D721Med (cell line): Measurements from ENCODE around the gene NOL12.

Source experiments
- DNase-seq: peaks from one replicate; pipeline ENCODE4 v3.0.0; 2011; ENCODE audit warnings: low spot score; ENCODE audit not compliant: insufficient read length
- FAIRE-seq: peaks from 2 replicates; lab custom pipeline; 2011; peaks lifted over from hg19 to GRCh38; lab: Jason Lieb, UNC
- TF ChIP-seq, protein P1 (sequence below): IDR thresholded peaks from 2 replicates; pipeline ENCODE4 v1.5.1; 2012; ENCODE audit warnings: mild to moderate bottlenecking, control low read depth; ENCODE audit not compliant: insufficient read depth; ENCODE audit errors: missing control alignments

NOL12 gene, protein sequence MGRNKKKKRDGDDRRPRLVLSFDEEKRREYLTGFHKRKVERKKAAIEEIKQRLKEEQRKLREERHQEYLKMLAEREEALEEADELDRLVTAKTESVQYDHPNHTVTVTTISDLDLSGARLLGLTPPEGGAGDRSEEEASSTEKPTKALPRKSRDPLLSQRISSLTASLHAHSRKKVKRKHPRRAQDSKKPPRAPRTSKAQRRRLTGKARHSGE

DNA sequence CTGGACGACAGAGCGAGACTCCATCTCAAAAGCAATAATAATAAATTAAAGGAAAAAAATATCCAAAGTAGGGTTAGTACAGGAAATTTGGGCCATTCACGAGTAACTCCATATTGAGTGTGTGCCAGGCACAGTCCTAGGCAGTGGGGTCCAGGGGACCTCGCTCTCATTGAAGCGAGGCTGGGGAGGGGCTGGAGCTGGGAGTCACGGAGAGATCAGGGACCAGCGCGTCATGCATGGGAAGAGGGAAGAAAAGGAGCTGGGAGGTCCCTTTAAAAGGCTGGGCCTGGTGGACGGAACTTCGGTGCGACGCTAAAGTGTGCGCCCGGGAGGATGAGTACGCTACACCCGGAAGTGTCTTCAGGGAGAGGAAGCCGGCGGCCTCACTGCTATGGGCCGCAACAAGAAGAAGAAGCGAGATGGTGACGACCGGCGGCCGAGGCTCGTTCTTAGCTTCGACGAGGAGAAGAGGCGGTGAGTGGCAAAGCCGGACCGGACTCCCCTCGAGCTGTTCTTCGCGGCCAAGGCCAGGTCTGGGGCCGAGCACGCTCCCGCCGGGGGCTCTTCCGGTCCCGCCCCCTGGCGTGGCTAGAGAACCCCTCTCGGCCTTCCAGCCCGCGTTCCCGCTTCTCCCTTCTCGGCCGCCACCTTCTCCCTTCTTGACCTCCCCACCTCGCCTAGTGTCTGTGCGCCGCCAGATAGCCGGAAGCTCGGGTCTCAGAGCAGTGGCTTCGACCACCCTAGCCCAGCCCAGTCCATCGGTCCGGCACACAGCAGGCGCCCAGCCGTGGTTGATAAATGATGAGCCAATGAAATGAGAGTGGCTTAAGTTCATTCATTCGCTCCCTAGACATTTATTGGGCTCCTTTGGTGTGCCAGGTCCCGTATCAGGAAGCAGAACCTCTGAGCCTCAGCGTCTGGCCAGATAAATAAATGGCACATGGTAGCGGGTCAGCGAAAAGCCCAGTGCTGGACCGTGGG is at the start of gene NOL12:
Gene NOL12 (plus strand): TSS at position 342 of the 981 bp plus-strand sequence. CDS start 50 bp downstream, at position 392.
- FAIRE-seq (no peak), DNase-seq (peak; percentile 53)
- TF ChIP-seq, protein P1, sequence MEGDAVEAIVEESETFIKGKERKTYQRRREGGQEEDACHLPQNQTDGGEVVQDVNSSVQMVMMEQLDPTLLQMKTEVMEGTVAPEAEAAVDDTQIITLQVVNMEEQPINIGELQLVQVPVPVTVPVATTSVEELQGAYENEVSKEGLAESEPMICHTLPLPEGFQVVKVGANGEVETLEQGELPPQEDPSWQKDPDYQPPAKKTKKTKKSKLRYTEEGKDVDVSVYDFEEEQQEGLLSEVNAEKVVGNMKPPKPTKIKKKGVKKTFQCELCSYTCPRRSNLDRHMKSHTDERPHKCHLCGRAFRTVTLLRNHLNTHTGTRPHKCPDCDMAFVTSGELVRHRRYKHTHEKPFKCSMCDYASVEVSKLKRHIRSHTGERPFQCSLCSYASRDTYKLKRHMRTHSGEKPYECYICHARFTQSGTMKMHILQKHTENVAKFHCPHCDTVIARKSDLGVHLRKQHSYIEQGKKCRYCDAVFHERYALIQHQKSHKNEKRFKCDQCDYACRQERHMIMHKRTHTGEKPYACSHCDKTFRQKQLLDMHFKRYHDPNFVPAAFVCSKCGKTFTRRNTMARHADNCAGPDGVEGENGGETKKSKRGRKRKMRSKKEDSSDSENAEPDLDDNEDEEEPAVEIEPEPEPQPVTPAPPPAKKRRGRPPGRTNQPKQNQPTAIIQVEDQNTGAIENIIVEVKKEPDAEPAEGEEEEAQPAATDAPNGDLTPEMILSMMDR: no peak

DNA sequence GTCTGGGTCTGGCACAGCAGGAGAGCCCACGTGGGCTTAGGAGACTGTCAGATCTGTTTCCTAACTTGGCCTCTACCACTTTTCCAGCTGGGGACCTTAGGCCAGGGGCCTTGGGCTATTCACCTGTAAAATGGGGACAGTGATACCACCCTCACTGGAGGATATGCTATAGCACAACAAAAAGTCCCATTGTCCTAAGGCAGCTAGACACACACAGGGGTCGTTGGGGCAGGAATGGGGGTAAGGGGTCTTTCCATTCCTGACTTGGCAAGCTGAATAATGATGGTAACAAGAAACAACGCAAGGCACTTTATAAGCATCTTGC is 49.2 kb upstream of the NOL12 start:
- TF ChIP-seq, protein P1: no peak
- no peak for FAIRE-seq
- no peak for DNase-seq

DNA sequence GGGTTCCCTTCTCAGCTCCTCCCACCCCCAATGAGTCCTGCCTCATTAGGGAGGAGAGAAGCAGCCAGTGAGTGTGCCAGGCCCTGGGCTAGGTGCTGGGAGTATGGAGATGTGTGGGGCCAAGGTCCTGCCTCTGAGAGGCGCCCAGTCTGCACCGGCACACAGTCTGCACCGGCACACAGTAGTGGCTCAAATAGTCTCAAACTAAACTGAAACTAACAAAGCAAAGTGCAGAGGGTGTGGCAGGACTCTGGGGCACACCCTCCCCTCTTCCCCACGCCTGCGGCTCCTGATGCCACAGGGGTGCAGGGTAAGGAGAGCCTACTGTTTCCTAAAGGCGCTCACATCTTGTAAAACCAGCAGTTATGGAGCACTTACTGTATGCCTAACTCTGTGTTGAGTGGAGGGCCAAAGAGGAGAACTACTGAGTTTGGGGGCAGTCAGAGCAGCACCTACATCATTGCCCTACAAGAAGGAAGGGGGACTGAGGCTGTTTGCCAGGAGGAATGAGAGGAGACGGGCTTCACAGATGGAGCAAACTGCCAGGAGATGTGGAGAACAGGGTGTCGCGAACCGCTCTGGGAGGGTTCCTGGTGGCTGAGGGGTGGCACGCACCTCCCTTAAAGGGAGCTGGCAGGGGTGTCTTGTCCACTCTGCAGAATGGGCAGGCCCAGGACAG is 47.6 kb upstream of the NOL12 start:
- no peak for DNase-seq
- no peak for FAIRE-seq
- TF ChIP-seq, protein P1: no peak

DNA sequence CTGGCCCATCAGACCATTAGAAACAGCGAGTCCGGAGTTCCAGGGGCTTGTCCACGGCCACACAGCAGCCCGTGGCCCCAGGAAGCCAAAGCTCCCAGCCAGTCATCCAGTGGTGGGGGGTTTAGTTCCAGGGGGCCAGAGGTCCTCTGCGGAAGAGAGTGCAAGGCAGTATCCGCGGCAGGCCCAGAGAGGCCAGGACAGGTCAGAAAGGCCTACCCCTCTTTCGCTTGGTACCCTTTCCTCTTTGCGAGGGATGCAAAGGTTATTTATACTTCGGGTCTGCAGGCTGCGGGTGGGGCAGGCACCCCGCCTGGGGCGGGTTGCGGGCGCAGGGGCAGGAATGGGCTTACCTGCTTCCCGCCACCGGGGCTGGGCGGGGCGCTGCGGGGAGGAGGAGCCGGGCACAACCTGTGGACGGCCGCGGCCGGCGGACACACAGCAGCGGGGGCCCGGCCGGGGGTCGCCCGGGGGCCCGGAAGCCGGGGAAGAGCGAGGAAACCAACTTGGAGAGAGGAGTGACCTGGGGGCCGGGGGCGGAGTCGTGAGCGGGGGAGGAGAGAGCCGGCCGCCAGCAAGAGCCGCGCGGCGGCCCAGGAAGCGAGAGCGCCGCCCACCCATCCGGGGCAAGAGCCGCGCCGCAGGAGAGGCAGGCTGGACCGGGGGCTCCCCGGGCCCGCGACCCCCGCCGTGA is 46.9 kb upstream of the NOL12 start, which contains the start of gene SH3BP1:
Gene SH3BP1 (plus strand): TSS at position 600 of the 691 bp plus-strand sequence. CDS start 119 bp downstream, outside the sequence.
- TF ChIP-seq, protein P1: no peak
- FAIRE-seq: no peak

DNA sequence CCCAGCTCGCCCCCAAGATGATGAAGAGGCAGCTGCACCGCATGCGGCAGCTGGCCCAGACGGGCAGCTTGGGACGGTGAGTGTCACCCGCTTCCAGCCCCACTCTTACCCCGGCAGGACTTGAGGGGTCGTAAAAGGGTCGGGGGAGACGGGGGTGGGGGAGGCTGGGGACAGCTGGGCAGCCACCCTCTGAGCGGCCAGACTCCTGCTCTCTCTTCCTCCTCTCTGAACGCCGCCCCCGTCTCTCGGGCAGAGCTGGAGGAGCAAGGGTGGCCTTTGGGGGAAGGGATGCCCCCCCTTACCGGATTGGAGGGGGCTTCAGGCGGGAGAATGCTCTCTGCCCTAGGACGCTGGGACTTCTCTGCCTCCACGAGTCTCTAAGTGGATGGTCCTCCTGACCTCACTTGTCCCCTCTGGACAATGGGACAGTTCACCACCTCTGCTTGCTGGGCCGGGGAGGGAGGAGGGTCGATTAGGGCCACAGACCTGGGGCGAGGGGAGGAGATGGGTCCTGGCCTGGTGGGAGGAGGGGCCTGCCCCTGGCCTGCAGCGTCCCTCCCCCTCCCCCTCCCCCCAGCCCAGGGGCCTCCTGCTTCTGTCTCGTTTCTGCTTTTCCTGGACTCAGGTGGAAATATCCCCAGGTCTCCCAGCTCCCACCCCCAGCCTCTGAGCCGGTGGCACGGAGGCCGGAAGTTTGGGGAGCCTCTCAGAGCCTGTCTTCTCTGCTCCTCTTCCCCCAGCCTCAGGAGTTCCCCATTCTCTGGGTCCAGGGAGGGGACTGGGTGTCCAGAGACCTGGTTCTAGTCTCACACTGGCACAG is 46.2 kb upstream of the NOL12 start:
- no peak for DNase-seq
- no peak for FAIRE-seq
- TF ChIP-seq, protein P1: no peak

More for the DNA sequence above, 46.9 kb upstream of the NOL12 start, which contains the start of gene SH3BP1:
- DNase-seq: no peak
